Endothelial cell of umbilical vein (primary cell): ENCODE results near the gene AGMAT. TPM values are rescaled to one million over a fixed set of nuclear protein-coding genes. Genes with fewer than 3 reads are reported as not detected.
A peak's percentile ranks its signal among the peaks of the same experiment; 100 is the strongest.

Experiments used
- BruUV-seq: library from RNA; stranded (reverse); fragments of 400-500 nt; replicated peaks from 2 replicates; lab custom pipeline; 2021; lab: Mats Ljungman, UMichigan
- CTCF ChIA-PET: fragments of 300-600, 350-600 bp; sonication (Branson Sonifier 250); formaldehyde crosslinking; loops from one replicate; lab custom pipeline; 2021; ENCODE audit warnings: antibody characterized with exemption, inconsistent platforms; lab: Charles Lee
- POLR2A ChIA-PET: fragments of 300-600, 350-600 bp; sonication (Branson Sonifier 250); formaldehyde crosslinking; loops from one replicate; lab custom pipeline; 2021; ENCODE audit warnings: antibody characterized with exemption, inconsistent platforms; lab: Charles Lee
- DNase-seq: peaks from one replicate; pipeline ENCODE4 v3.0.0-alpha.2; 2011; ENCODE audit warnings: low read depth, low spot score
- FAIRE-seq: peaks from 2 replicates; lab custom pipeline; 2011; peaks lifted over from hg19 to GRCh38; lab: Jason Lieb, UNC
- H2AFZ ChIP-seq: 2 replicates; pipeline ENCODE4 v1.6.0; 2012; ENCODE audit warnings: low read depth, low read length, control low read depth, inconsistent platforms
- H3K27ac ChIP-seq: 2 replicates; pipeline ENCODE4 v1.5.1; 2011; ENCODE audit warnings: low read depth, mild to moderate bottlenecking, control low read depth, low read length, moderate library complexity; ENCODE audit not compliant: insufficient read depth
- H3K27me3 ChIP-seq, 2 experiments: 2 replicates each; pipeline versions ENCODE4 v1.6.0 to v1.6.1; 2011; ENCODE audit warnings: low read length in 2 of 2, mixed read lengths in 1 of 2; ENCODE audit not compliant: control insufficient read depth in 2 of 2, insufficient read depth in 2 of 2
- H3K36me3 ChIP-seq, 2 experiments: 2 replicates in 1 of 2; 3 replicates in 1 of 2; pipeline ENCODE4 v1.5.1; 2011; ENCODE audit warnings: low read length in 2 of 2, mild to moderate bottlenecking in 1 of 2, moderate library complexity in 1 of 2; ENCODE audit not compliant: control insufficient read depth in 2 of 2, insufficient read depth in 2 of 2; ENCODE audit errors: extremely low read depth in 1 of 2
- H3K4me1 ChIP-seq: 3 replicates; pipeline ENCODE4 v1.5.1; 2011; ENCODE audit warnings: mild to moderate bottlenecking, low read length; ENCODE audit not compliant: control insufficient read depth, insufficient read depth; ENCODE audit errors: extremely low read depth
- H3K4me2 ChIP-seq: 2 replicates; pipeline ENCODE4 v1.6.1; 2011; ENCODE audit warnings: low read length, control low read depth, mixed read lengths; ENCODE audit not compliant: insufficient read depth
- H3K4me3 ChIP-seq, 3 experiments: fragments of 200-600 bp in 1 of 3; sonication (generic), shearing (Covaris generic) in 1 of 3; replicated peaks in 1 of 3; 2 replicates each; pipeline ENCODE4 v1.5.1; 2011 to 2016; ENCODE audit warnings: control low read depth in 3 of 3, low read length in 3 of 3, mild to moderate bottlenecking in 2 of 3, inconsistent platforms in 1 of 3, low read depth in 1 of 3, moderate library complexity in 1 of 3; ENCODE audit not compliant: insufficient read depth in 1 of 3
- H3K79me2 ChIP-seq: 2 replicates; pipeline ENCODE4 v1.6.0; 2012; ENCODE audit warnings: low read length, inconsistent platforms; ENCODE audit not compliant: control insufficient read depth, insufficient read depth
- H3K9ac ChIP-seq: replicated peaks from 2 replicates; pipeline ENCODE3; 2011; ENCODE audit warnings: low read length, control low read depth; ENCODE audit not compliant: insufficient read depth; ENCODE audit errors: extremely low read depth
- H3K9me1 ChIP-seq: replicated peaks from 3 replicates; pipeline ENCODE4 v1.6.0; 2011; ENCODE audit warnings: mild to moderate bottlenecking, low read length; ENCODE audit not compliant: control insufficient read depth, insufficient read depth; ENCODE audit errors: extremely low read depth
- H3K9me3 ChIP-seq: replicated peaks from 2 replicates; pipeline ENCODE4 v1.5.1; 2012; ENCODE audit warnings: low read length, inconsistent platforms; ENCODE audit not compliant: control insufficient read depth, insufficient read depth
- H4K20me1 ChIP-seq: replicated peaks from 2 replicates; pipeline ENCODE3; 2011; ENCODE audit warnings: mild to moderate bottlenecking, low read length; ENCODE audit not compliant: control insufficient read depth, insufficient read depth; ENCODE audit errors: extremely low read depth
- EZH2 ChIP-seq: IDR thresholded peaks from 2 replicates; pipeline ENCODE4 v1.6.1; 2012; ENCODE audit warnings: borderline replicate concordance, low read depth, mild to moderate bottlenecking, moderate library complexity, low read length, inconsistent platforms; ENCODE audit not compliant: severe bottlenecking
- FOS ChIP-seq: IDR thresholded peaks from 2 replicates; pipeline ENCODE4 v1.6.1; 2011; ENCODE audit warnings: mild to moderate bottlenecking, low read length, moderate library complexity, borderline replicate concordance; ENCODE audit not compliant: insufficient read depth
- GATA2 ChIP-seq: IDR thresholded peaks from 2 replicates; pipeline ENCODE4 v1.7.0; 2011; ENCODE audit warnings: low read depth, mild to moderate bottlenecking, moderate library complexity, mixed read lengths, low read length; ENCODE audit not compliant: insufficient read length, insufficient read depth
- JUN ChIP-seq: IDR thresholded peaks from 2 replicates; pipeline ENCODE4 v1.6.1; 2011; ENCODE audit warnings: borderline replicate concordance, low read depth; ENCODE audit not compliant: insufficient read length, insufficient read depth
- MYC ChIP-seq: IDR thresholded peaks from one replicate; pipeline ENCODE4 v1.6.1; 2011; ENCODE audit warnings: mild to moderate bottlenecking, low read depth, low read length
- POLR2A ChIP-seq: IDR thresholded peaks from 2 replicates; pipeline ENCODE4 v1.6.1; 2012; ENCODE audit warnings: low read depth, mild to moderate bottlenecking, control low read depth, low read length
- POLR2AphosphoS5 ChIP-seq: IDR thresholded peaks from 2 replicates; pipeline ENCODE4 v1.6.1; 2012; ENCODE audit warnings: low read depth, mild to moderate bottlenecking, control low read depth, low read length, moderate library complexity; ENCODE audit not compliant: insufficient read depth
- dilution Hi-C: fragments of 300-500 bp; cut with MboI; formaldehyde crosslinking; loops from one replicate; pipeline ENCODE4 v1.15.0; 2019; ENCODE audit warnings: low sequenced_read_pairs; ENCODE audit not compliant: extremely low pct_ligation_motif_present
- intact Hi-C: fragments of 100-400 bp; cut with micrococcal nuclease; formaldehyde crosslinking; loops from one replicate; pipeline ENCODE4 v1.10.0; 2022
- polyA plus RNA-seq, 4 experiments: library from polyadenylated mRNA; depleted of rRNA in 3 of 4; stranded (reverse) in 3 of 4; unstranded in 1 of 4; fragments of >200 nt; gene quantifications; 2 replicates each; pipeline versions ENCODE4 v1.2.1 to v1.2.3, GENCODE V29; 2011 to 2012; ENCODE audit warnings: missing spikeins in 1 of 4
- total RNA-seq: library from RNA; stranded (reverse); gene quantifications from 2 replicates; pipeline ENCODE4 v1.2.3, GENCODE V29; 2021
- TF ChIP-seq, protein P1 (sequence below): IDR thresholded peaks from 2 replicates; pipeline ENCODE4 v1.6.1; 2011; ENCODE audit not compliant: insufficient read depth, insufficient read length

Gene AGMAT
- total and polyA plus RNA-seq, 2 donors (not counting 3 experiments of a cell fraction or from before 2014, with no cell fraction given) = 0.39 to 1.9 TPM

DNA sequence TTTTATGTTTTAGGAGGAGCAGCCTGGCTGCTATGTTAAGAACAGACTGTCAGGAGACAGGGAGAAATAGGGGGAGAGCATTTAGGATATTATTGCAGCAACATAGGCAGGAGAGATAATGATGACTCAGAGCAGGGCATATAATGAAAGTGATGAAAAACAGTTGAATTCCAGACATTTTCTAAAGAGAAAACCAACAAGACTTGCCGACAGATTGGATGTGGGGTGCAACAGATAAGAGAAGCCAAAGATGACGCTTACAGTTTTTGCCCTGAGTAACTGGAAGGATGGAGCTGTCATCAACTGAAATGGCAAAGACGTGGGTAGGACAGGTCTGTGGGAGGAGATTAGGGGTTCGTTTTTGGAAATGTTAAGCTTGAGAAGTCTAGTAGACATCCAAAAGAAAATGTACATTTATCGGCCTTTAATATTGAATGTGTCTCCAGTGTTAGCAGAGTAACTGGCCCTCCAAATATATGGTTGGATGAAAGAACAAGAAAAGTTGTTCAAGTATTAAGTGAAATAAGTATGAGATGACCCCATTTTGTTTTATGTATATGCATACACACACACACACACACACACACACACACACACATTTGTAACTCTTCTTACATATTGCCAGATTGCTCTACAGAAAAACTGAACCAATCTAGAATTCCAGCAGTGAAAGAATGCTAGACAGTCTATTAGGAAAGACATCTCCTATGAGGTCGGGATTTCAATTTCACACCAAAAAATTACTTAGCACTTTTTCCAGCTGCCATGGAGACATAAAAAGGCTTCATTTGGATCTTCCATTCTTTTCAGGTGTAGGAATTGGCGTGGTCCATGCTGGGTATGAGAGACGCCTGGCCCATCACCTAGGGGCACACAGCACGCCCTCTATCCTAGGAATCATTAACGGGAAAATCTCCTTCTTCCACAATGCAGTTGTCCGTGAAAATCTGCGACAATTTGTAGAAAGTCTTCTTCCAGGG lies 41.0 kb downstream of the AGMAT start:
- Histone ChIP-seq H4K20me1 (no peaks in the 10 kb centered on the region), H3K9me3 (no peaks in the 10 kb centered on the region), H3K36me3 (peaks cover 6 to 19% of the 10 kb centered on the region in 2 experiments), H3K4me1 (no peaks in the 10 kb centered on the region), H3K9ac (no peak overlapping the region), H3K9me1 (no peaks in the 10 kb centered on the region), H3K27me3 (no peaks in the 10 kb centered on the region), H3K4me2 (no peak overlapping the region), H3K79me2 (no peaks in the 10 kb centered on the region), H2AFZ (no peak overlapping the region), H3K4me3 (no peak overlapping the region), H3K27ac (no peak overlapping the region)
- FAIRE-seq = no peak
- TF ChIP-seq GATA2 (no peak), FOS (no peak), JUN (no peak), EZH2 (no peak), POLR2AphosphoS5 (no peak), POLR2A (no peak), MYC (no peak)
- dilution Hi-C loops = no loop called here
- intact Hi-C loops = no loop called here
- ChIA-PET POLR2A (no interaction called here), CTCF (no interaction called here)
- DNase-seq = peak; percentile 32
- BruUV-seq = no TSS peak

DNA sequence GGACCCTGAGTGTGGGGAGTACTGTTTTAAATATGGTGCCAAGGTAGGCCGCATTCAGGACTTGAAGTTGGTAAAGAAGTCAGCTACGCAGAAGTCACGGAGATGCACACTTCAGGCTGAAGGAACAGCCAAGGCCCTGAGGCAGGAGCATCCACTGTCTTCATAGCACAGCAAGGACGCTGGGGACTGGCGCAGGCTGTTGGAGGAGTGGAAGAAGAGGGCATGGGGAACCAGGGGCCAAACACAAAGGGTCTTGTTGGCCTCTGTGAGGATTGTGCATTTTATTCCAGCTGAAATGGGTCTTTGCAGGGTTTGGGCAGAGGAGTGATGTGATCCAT lies 41.6 kb downstream of the AGMAT start:
- no peaks in the 10 kb centered on the region for H3K27me3 ChIP-seq
- H3K4me3 ChIP-seq = no peak overlapping the region
- intact Hi-C loops (no loop called here), dilution Hi-C loops (no loop called here)
- FAIRE-seq (no peak), DNase-seq (no peak)
- no peaks in the 10 kb centered on the region for H3K9me1 ChIP-seq
- no peak overlapping the region for H3K9ac ChIP-seq
- no peak overlapping the region for H2AFZ ChIP-seq
- POLR2A ChIA-PET = no interaction called here
- BruUV-seq = no TSS peak
- no peaks in the 10 kb centered on the region for H3K4me1 ChIP-seq
- H4K20me1 ChIP-seq = no peaks in the 10 kb centered on the region
- TF ChIP-seq EZH2 = no peak
- TF ChIP-seq, protein P1, sequence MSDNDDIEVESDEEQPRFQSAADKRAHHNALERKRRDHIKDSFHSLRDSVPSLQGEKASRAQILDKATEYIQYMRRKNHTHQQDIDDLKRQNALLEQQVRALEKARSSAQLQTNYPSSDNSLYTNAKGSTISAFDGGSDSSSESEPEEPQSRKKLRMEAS = no peak
- CTCF ChIA-PET = no interaction called here
- H3K9me3 ChIP-seq = no peaks in the 10 kb centered on the region
- H3K27ac ChIP-seq = no peak overlapping the region
- H3K4me2 ChIP-seq = no peak overlapping the region
- H3K79me2 ChIP-seq = no peaks in the 10 kb centered on the region
- H3K36me3 ChIP-seq = peaks cover 5 to 19% of the 10 kb centered on the region in 2 experiments
